Lower leg skin (tissue), 3 donors: ENCODE data around the gene PWWP3B.

Source experiments
- CTCF ChIP-seq, 3 donors: fragments of 450-650 bp; IDR thresholded peaks; one replicate each; pipeline ENCODE4 v1.5.1; 2016; ENCODE audit warnings: antibody characterized with exemption in 3 of 3, mild to moderate bottlenecking in 3 of 3, moderate library complexity in 2 of 3
- POLR2A ChIP-seq, 2 donors: fragments of 450-650 bp; IDR thresholded peaks; one replicate each; pipeline ENCODE4 v1.6.1; 2016 to 2017; ENCODE audit warnings: antibody characterized with exemption in 2 of 2, mild to moderate bottlenecking in 1 of 2, moderate library complexity in 1 of 2

GRCh38 chrX:106177982-106178321, 9.8 kb downstream of the PWWP3B start:
- TF ChIP-seq POLR2A (IDR thresholded peaks at IDR 0.05) (no peak), CTCF (IDR thresholded peaks at IDR 0.05) (no peak)
